NCI-H1048 (cell line): Measurements from ENCODE around the gene AMOT.

Experiments
- DNase-seq: peaks from one replicate; lab custom pipeline; 2025; lab: John Stamatoyannopoulos, UW

The AMOT gene

GRCh38 chrX:112738347-112739033, 102.1 kb downstream of the AMOT start:
- no peak for DNase-seq

GRCh38 chrX:112736310-112736709, 104.3 kb downstream of the AMOT start:
- no peak for DNase-seq

GRCh38 chrX:112735147-112735546, 105.5 kb downstream of the AMOT start:
- no peak for DNase-seq

- no peak for DNase-seq
Measured at GRCh38 chrX:112734290-112734689, 106.3 kb downstream of the AMOT start.

- no peak for DNase-seq
Measured at GRCh38 chrX:112731793-112732192, 108.8 kb downstream of the AMOT start.
